OCI-M2 (cell line): ENCODE measurements around the gene PPP6R2.
"Not testable (repeated sequence)": the region's sequence is repeated elsewhere in the genome, so short reads cannot be mapped to it uniquely, and the experiment has no call there.

Experiments used
- DNase-seq: peaks from one replicate; lab custom pipeline; 2025; ENCODE audit not compliant: unreplicated experiment; lab: John Stamatoyannopoulos, UW

PPP6R2 gene

GRCh38 chr22:50338860-50339462 lies 4.2 kb upstream of the PPP6R2 start:
- no peak for DNase-seq

- DNase-seq: no peak
Measured at GRCh38 chr22:50339945-50340879, 2.9 kb upstream of the PPP6R2 start.

- DNase-seq: no peak
Measured at GRCh38 chr22:50341977-50342650, 1.0 kb upstream of the PPP6R2 start.

GRCh38 chr22:50343541-50343935 lies 411 bp downstream of the PPP6R2 start:
- DNase-seq: no peak

GRCh38 chr22:50346470-50346869 lies 3.3 kb downstream of the PPP6R2 start:
- DNase-seq: no peak

- no peak for DNase-seq
Measured at GRCh38 chr22:50347157-50347556, 4.0 kb downstream of the PPP6R2 start.

GRCh38 chr22:50348058-50348457 lies 4.9 kb downstream of the PPP6R2 start:
- no peak for DNase-seq

- no peak for DNase-seq
Measured at GRCh38 chr22:50356186-50356585, 13.1 kb downstream of the PPP6R2 start.

- DNase-seq: no peak
Measured at GRCh38 chr22:50357222-50357621, 14.1 kb downstream of the PPP6R2 start.

GRCh38 chr22:50357756-50358155 lies 14.6 kb downstream of the PPP6R2 start:
- DNase-seq: no peak

GRCh38 chr22:50360578-50360977 lies 17.5 kb downstream of the PPP6R2 start:
- no peak for DNase-seq

- no peak for DNase-seq
Measured at GRCh38 chr22:50361222-50361621, 18.1 kb downstream of the PPP6R2 start.

GRCh38 chr22:50361688-50362087 lies 18.6 kb downstream of the PPP6R2 start:
- DNase-seq: no peak

GRCh38 chr22:50363166-50363802 lies 20.2 kb downstream of the PPP6R2 start:
- no peak for DNase-seq

GRCh38 chr22:50363803-50364194 lies 20.7 kb downstream of the PPP6R2 start:
- not testable (repeated sequence) for DNase-seq

GRCh38 chr22:50367778-50368500 lies 24.8 kb downstream of the PPP6R2 start:
- no peak for DNase-seq

- no peak for DNase-seq
Measured at GRCh38 chr22:50371101-50371648, 28.0 kb downstream of the PPP6R2 start.

GRCh38 chr22:50376085-50376651 lies 33.0 kb downstream of the PPP6R2 start:
- DNase-seq: no peak

GRCh38 chr22:50381021-50381555 lies 38.0 kb downstream of the PPP6R2 start:
- not testable (repeated sequence) for DNase-seq
